ENCODE results near the gene PNCK. TPM values are rescaled to one million over a fixed set of nuclear protein-coding genes. Genes with fewer than 3 reads are reported as not detected.

Gene PNCK
- total RNA-seq, 4 donors from 2014 or later: 0.46 to 0.60 TPM; not detected in 2

DNA sequence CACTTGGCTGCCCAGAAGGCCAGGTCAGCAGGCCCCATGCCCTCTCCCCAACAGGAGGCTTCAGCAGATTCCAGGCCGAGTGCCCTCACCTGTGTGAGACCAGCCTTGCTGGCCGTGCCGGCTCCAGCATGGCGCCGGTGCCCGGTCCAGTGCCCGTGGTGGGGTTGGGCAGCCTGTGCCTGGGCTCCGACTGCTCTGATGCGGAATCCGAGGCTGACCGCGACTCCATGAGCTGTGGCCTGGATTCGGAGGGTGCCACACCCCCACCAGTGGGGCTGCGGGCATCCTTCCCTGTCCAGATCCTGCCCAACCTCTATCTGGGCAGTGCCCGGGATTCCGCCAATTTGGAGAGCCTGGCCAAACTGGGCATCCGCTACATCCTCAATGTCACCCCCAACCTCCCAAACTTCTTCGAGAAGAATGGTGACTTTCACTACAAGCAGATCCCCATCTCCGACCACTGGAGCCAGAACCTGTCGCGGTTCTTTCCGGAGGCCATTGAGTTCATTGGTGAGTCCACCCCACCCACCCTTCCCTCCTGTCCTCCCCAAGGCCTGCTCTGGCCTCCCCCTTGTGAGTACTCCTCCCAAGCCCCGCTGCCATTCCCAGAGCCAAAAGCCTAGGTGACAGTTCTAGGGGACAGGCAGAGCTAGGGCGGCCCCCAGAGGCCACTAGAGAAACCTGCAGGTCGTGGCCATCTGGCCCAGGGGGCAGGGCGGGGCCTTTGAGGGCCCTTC lies 24.3 kb downstream of the PNCK start:
- no peak for ATAC-seq (ENCODE audit: low FRiP score)
- TF ChIP-seq, protein P1, sequence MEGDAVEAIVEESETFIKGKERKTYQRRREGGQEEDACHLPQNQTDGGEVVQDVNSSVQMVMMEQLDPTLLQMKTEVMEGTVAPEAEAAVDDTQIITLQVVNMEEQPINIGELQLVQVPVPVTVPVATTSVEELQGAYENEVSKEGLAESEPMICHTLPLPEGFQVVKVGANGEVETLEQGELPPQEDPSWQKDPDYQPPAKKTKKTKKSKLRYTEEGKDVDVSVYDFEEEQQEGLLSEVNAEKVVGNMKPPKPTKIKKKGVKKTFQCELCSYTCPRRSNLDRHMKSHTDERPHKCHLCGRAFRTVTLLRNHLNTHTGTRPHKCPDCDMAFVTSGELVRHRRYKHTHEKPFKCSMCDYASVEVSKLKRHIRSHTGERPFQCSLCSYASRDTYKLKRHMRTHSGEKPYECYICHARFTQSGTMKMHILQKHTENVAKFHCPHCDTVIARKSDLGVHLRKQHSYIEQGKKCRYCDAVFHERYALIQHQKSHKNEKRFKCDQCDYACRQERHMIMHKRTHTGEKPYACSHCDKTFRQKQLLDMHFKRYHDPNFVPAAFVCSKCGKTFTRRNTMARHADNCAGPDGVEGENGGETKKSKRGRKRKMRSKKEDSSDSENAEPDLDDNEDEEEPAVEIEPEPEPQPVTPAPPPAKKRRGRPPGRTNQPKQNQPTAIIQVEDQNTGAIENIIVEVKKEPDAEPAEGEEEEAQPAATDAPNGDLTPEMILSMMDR (IDR thresholded peaks at IDR 0.05): no peak
- no peak for DNase-seq (ENCODE audit: low spot score)

DNA sequence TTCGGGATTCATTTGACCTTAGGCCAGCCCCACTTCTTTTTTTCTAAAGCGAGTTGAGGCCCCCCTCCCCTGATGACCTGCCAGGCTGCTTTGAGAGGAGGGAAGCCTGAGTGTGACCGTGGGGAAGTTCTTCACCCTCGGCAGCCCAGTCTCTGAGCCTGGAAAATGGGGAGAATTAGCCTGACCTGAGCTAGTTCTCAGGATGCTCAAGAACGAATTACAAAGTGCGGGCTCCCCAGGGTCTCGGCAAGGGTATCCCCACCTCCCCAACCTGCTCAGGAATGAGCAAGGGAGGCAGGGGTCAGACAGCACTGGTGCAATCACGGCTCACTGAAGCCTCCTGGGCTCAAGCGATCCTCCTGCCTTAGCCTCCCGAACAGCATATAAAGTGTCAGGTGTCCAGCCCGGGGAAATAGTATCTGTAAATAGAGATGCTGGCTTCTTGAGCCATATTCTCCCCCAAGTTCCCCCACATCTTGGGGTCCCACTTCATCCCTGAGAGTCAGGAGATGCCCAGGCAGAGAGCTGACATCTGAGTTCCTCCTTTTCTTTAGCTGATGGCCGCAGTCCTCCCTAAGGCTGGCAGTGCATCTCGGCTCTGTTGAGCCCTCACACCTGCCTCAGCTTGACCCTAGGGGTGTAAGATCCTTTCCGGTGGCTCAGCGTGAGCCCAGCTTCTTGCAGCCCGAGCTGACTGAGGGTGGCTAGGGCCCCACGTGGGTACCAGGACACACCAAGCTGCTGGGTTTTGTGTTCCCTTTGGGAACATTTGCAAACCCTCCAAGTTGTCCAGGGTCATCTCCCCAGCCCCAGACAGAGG lies 25.0 kb downstream of the PNCK start:
- TF ChIP-seq, protein P1 (IDR thresholded peaks at IDR 0.05): no peak
- ATAC-seq (ENCODE audit: low FRiP score) (no peak), DNase-seq (ENCODE audit: low spot score) (no peak)

DNA sequence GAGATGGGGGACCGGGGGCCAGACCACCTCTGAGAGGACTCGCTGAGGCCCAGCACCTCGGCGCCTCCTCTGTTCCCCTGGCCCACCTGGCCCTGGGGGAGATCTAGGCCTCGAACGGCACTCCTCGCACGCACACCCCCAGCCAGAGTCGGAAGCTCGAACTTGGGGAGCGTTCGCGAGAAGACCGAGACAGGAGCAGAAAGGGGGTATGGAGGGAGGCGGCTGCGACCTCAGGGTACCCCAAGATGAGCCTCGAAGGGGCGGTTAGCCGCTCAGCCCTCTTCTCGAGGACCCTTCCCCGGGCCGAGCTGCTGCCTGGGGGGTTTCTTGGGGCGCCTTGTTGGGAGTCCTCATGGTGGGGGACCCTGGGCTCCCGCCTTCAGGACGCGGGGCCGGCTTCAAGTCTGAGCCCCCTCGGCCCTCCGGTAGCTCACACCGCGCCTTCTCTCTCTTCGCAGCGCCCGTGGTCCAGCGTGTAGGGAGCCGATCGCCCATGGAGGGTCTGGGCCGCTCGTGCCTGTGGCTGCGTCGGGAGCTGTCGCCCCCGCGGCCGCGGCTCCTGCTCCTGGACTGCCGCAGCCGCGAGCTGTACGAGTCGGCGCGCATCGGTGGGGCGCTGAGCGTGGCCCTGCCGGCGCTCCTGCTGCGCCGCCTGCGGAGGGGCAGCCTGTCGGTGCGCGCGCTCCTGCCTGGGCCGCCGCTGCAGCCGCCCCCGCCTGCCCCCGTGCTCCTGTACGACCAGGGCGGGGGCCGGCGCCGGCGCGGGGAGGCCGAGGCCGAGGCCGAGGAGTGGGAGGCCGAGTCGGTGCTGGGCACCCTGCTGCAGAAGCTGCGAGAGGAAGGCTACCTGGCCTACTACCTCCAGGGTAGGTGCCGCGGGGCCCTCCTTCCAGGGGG lies 25.9 kb downstream of the PNCK start:
- DNase-seq (ENCODE audit: low spot score) (peak; percentile 15), ATAC-seq (ENCODE audit: low FRiP score) (no peak)
- TF ChIP-seq, protein P1 (IDR thresholded peaks at IDR 0.05): no peak

DNA sequence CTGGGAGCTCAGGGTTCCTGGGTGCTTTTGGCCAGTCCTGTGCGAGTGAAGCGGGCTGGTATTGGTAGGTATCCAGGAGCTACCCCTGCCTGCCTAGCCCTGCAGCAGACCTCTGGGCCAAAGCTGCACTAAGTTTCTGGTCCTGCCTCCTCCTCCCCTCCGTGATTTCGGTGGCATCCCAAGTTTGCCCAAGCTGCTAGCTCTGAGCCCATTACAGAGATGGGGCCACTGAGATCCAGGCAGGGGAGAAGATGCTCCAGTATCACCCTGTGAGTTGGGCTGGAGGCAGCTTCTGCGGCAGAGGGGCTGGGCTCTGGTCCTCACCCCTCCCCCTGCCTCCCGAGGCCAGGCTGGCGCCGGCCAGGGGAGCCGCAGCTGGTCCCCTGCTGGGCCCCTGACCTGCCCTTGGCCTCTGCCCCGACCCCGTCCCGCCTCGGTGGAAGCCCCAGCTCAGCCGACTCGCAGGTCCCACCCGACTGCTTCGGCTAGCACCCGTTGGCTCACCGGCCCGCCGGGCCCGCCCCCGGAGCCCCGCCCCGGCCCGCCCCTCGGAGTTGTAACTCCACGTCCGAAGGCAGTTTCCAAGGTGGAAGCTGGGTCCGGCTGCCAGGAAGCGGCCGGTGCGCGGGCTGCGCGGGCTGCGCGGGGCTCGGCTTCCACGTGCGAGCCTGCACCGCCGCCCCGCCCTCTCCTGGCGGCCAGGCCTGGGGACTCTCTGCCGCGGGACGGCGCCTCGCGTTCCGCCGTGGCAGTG lies 26.8 kb downstream of the PNCK start, which contains the start of gene DUSP9:
DUSP9 (plus strand) TSS at position 584 of the 754 bp plus-strand sequence. CDS start 751 bp downstream, outside the sequence.
- TF ChIP-seq, protein P1 (IDR thresholded peaks at IDR 0.05): no peak
- peak; percentile 50 for ATAC-seq (ENCODE audit: low FRiP score)
- DNase-seq (ENCODE audit: low spot score): peak; percentile 20

DNA sequence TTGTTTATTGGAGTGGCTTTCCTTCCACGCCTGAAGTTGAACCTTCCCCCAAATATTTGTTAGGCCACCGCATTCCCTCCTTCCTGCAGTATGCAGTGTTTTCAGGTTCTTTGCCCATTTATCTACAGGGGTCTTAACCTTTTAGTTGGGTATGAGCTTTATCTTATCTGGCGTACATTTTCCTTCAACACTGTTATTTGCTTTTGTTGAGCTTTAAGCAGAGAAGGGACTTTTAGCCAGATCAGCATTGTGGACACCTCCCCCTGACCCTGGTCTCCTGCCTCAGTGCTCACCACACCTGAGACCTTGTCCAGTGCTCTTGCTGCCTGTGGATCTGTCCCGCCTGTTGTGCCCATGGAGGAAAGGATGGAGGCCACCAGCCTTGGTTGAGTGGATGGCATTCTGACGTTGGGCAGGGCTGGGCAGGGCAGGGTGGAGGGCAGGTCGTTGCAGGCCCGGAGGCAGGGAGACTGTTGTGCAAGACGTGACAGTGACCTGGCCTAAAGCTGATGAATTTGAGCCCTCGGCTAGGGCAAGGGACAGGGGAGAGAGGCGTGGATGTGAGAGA lies 27.6 kb downstream of the PNCK start:
- TF ChIP-seq, protein P1 (IDR thresholded peaks at IDR 0.05): no peak
- no peak for DNase-seq (ENCODE audit: low spot score)
- ATAC-seq (ENCODE audit: low FRiP score): no peak

DNA sequence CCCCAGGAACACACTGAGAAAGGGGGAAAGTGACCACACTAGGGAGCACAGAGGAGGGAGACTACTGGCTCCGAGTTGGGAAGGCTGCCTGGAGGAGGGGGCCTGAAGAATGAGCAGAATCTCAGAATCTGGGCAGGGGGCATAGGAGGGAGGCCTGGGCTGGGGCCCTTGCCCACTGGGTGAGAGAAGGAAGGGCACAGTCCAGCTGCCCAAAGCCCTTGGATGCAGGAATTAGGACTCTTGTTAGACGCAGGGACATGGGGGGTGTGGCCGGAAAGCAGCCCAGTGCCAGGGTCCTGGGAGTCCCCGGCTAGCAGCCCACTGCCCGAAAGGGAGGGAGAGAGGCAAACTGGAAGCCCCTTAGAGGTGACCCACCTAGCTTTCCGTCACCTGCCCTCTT lies 28.5 kb downstream of the PNCK start:
- ATAC-seq (ENCODE audit: low FRiP score): no peak
- TF ChIP-seq, protein P1 (IDR thresholded peaks at IDR 0.05): no peak
- DNase-seq (ENCODE audit: low spot score): no peak

Measured in omental fat pad (tissue), 4 donors.